ENCODE measurements around the gene INF2. TPM values are rescaled to one million over a fixed set of nuclear protein-coding genes. Genes with fewer than 3 reads are reported as not detected.
A peak's percentile ranks its signal among the peaks of the same experiment; 100 is the strongest.

INF2 gene
- total and polyA plus RNA-seq, 4 donors, result 13.1 to 51.6 (median 25.5) TPM

- H3K36me3 ChIP-seq (ENCODE audit: control insufficient read depth in 4 of 4, insufficient read depth in 3 of 4, low read depth in 1 of 4, low read length in 3 of 4), result peaks cover 0 to 2% (median 0%) of the 10 kb centered on the region in 4 donors
- 76% methylated on average over 15 of the region's 15 CpGs for WGBS
- no peak for DNase-seq (ENCODE audit: low spot score)
- peak in 1 of 2 donors; percentile 55 for TF ChIP-seq HNF4A (conservative IDR thresholded peaks at IDR 0.05)
- TF ChIP-seq EGR1 (IDR thresholded peaks at IDR 0.05; ENCODE audit: low read depth in 2 of 2), result no peak
- no peak for TF ChIP-seq JUND (IDR thresholded peaks at IDR 0.05)
- no peak for TF ChIP-seq CTCF (IDR thresholded peaks at IDR 0.05; ENCODE audit: low read depth, low read length, missing input control)
- peak in 1 of 2 donors; percentile 28 for TF ChIP-seq RXRA (IDR thresholded peaks at IDR 0.05)
- H3K27ac ChIP-seq (ENCODE audit: low read depth in 1 of 2, low read length in 2 of 2), result peak overlapping the region; percentile 26 to 28
- H3K4me3 ChIP-seq (ENCODE audit: low read depth in 1 of 3, low read length in 3 of 3), result no peak overlapping the region
- no peaks in the 10 kb centered on the region for H3K9me3 ChIP-seq (ENCODE audit: control insufficient read depth in 4 of 4, low read length in 3 of 4)
- no peaks in the 10 kb centered on the region for H3K27me3 ChIP-seq (ENCODE audit: control insufficient read depth in 4 of 4, insufficient read depth in 4 of 4, low read length in 3 of 4)
- H3K4me1 ChIP-seq (ENCODE audit: control insufficient read depth in 4 of 4, insufficient read depth in 4 of 4, low read length in 3 of 4), result peaks cover 45 to 86% (median 66%) of the 10 kb centered on the region in 4 donors
- no peak overlapping the region for H3K9ac ChIP-seq (ENCODE audit: low read depth in 1 of 2, low read length in 2 of 2)
These were observed 3.0 kb downstream of the INF2 start for GRCh38 chr14:104692261-104692938.

GRCh38 chr14:104692939-104693315 lies 3.5 kb downstream of the INF2 start:
- no peak overlapping the region for H3K4me3 ChIP-seq (ENCODE audit: low read depth in 1 of 3, low read length in 3 of 3)
- no peaks in the 10 kb centered on the region for H3K9me3 ChIP-seq (ENCODE audit: control insufficient read depth in 4 of 4, low read length in 3 of 4)
- peaks cover 0 to 2% (median 0%) of the 10 kb centered on the region in 4 donors for H3K36me3 ChIP-seq (ENCODE audit: control insufficient read depth in 4 of 4, insufficient read depth in 3 of 4, low read depth in 1 of 4, low read length in 3 of 4)
- H3K27me3 ChIP-seq (ENCODE audit: control insufficient read depth in 4 of 4, insufficient read depth in 4 of 4, low read length in 3 of 4), result no peaks in the 10 kb centered on the region
- peak overlapping the region; percentile 22 to 26 for H3K27ac ChIP-seq (ENCODE audit: low read depth in 1 of 2, low read length in 2 of 2)
- peaks cover 41 to 86% (median 64%) of the 10 kb centered on the region in 4 donors for H3K4me1 ChIP-seq (ENCODE audit: control insufficient read depth in 4 of 4, insufficient read depth in 4 of 4, low read length in 3 of 4)
- TF ChIP-seq ZBTB33 (IDR thresholded peaks at IDR 0.05) (no peak), HNF4A (conservative IDR thresholded peaks at IDR 0.05) (no peak), YY1 (IDR thresholded peaks at IDR 0.05) (no peak), CTCF (IDR thresholded peaks at IDR 0.05; ENCODE audit: low read depth, low read length, missing input control) (no peak), FOXA2 (IDR thresholded peaks at IDR 0.05) (no peak), RXRA (IDR thresholded peaks at IDR 0.05) (peak in 1 of 2 donors; percentile 3)
- H3K9ac ChIP-seq (ENCODE audit: low read depth in 1 of 2, low read length in 2 of 2), result no peak overlapping the region
- no peak for DNase-seq (ENCODE audit: low spot score)
- WGBS, result 44% methylated on average over 5 of the region's 5 CpGs
